Activated CD4-positive, alpha-beta T cell treated with anti-CD3 and anti-CD28 coated beads, Interleukin-2, amount 10 ng/mL, durations not matched to agents 7 days and 5 days (primary cell): ENCODE results near the gene CACFD1. TPM values are rescaled to one million over a fixed set of nuclear protein-coding genes. Genes with fewer than 3 reads are reported as not detected.

Experiments used
- CTCF ChIA-PET: fragments of 350-600 bp; sonication (Branson Sonifier 250); formaldehyde crosslinking; loops from one replicate; lab custom pipeline; 2021; ENCODE audit warnings: antibody characterized with exemption; lab: Charles Lee
- POLR2A ChIA-PET: fragments of 350-600 bp; sonication (Branson Sonifier 250); formaldehyde crosslinking; loops from one replicate; lab custom pipeline; 2021; ENCODE audit warnings: antibody characterized with exemption; lab: Charles Lee
- DNase-seq: peaks from one replicate; pipeline ENCODE4 v3.0.0-alpha.2; 2020
- H3K27ac Mint-ChIP-seq: one replicate; pipeline ENCODE4 v1.8.0; 2021; ENCODE audit warnings: mild to moderate bottlenecking, moderate library complexity, mixed read lengths
- H3K27me3 Mint-ChIP-seq: one replicate; pipeline ENCODE4 v1.8.0; 2021; ENCODE audit warnings: mixed read lengths
- H3K36me3 Mint-ChIP-seq: one replicate; pipeline ENCODE4 v1.8.0; 2021; ENCODE audit warnings: low read depth, mixed read lengths
- H3K4me1 Mint-ChIP-seq: one replicate; pipeline ENCODE4 v1.8.0; 2021; ENCODE audit warnings: mixed read lengths
- H3K4me3 Mint-ChIP-seq: one replicate; pipeline ENCODE4 v1.8.0; 2021; ENCODE audit warnings: mild to moderate bottlenecking, moderate library complexity, mixed read lengths
- H3K9me3 Mint-ChIP-seq: one replicate; pipeline ENCODE4 v1.8.0; 2021; ENCODE audit warnings: mixed read lengths
- total RNA-seq, 2 experiments: library from RNA; stranded (reverse); gene quantifications; one replicate each; pipeline ENCODE4 v1.2.3, GENCODE V29; 2021

Gene CACFD1
- total RNA-seq, 2 experiments from 2014 or later = 0.75 to 1.3 TPM

- Mint-ChIP-seq H3K36me3 (no peaks in the 10 kb centered on the region), H3K4me3 (no peak overlapping the region), H3K27me3 (no peaks in the 10 kb centered on the region), H3K4me1 (peaks cover 3% of the 10 kb centered on the region), H3K9me3 (no peaks in the 10 kb centered on the region), H3K27ac (no peak overlapping the region)
- DNase-seq = no peak
- ChIA-PET POLR2A (interaction anchor here (0.6 kb wide), 1 partner anchor 110 kb away, joined by 4 read pairs; no protein-coding TSS in a partner anchor), CTCF (interaction anchor here (1.1 kb wide), 1 partner anchor 10 kb away, joined by 6 read pairs; no protein-coding TSS in a partner anchor)
These were observed 34.2 kb downstream of the CACFD1 start for GRCh38 chr9:133493845-133494540.

GRCh38 chr9:133494636-133495326 is 35.0 kb downstream of the CACFD1 start:
- DNase-seq = no peak
- POLR2A ChIA-PET = no interaction called here
- Mint-ChIP-seq H3K27ac (no peak overlapping the region), H3K36me3 (no peaks in the 10 kb centered on the region), H3K27me3 (no peaks in the 10 kb centered on the region), H3K4me3 (no peak overlapping the region), H3K4me1 (no peaks in the 10 kb centered on the region), H3K9me3 (no peaks in the 10 kb centered on the region)
- CTCF ChIA-PET = interaction anchor here (1.3 to 1.6 kb wide), 2 partner anchors 8 to 37 kb away, joined by 3 to 7 read pairs; no protein-coding TSS in a partner anchor

GRCh38 chr9:133495327-133496293 is 35.8 kb downstream of the CACFD1 start:
- peaks cover 2% of the 10 kb centered on the region for H3K27me3 Mint-ChIP-seq
- ChIA-PET POLR2A (interaction anchor here (0.6 kb wide), 1 partner anchor 248 kb away, joined by 3 read pairs; no protein-coding TSS in a partner anchor), CTCF (interaction anchor here (1.3 to 1.6 kb wide), 3 partner anchors 9 to 38 kb away, joined by 3 to 7 read pairs (median 6); partner anchors contain the start of gene SLC2A6)
- DNase-seq = no peak
- H3K36me3 Mint-ChIP-seq = no peaks in the 10 kb centered on the region
- H3K27ac Mint-ChIP-seq = no peak overlapping the region
- H3K4me3 Mint-ChIP-seq = no peak overlapping the region
- H3K4me1 Mint-ChIP-seq = no peaks in the 10 kb centered on the region
- peaks cover under 1% of the 10 kb centered on the region for H3K9me3 Mint-ChIP-seq

- H3K27me3 Mint-ChIP-seq = peaks cover 2% of the 10 kb centered on the region
- no peak for DNase-seq
- no peaks in the 10 kb centered on the region for H3K4me1 Mint-ChIP-seq
- POLR2A ChIA-PET = no interaction called here
- CTCF ChIA-PET = interaction anchor here (1.4 kb wide), 1 partner anchor 19 kb away, joined by 6 read pairs; the partner anchor contains the start of gene SLC2A6
- H3K27ac Mint-ChIP-seq = no peak overlapping the region
- H3K9me3 Mint-ChIP-seq = peaks cover 15% of the 10 kb centered on the region
- no peak overlapping the region for H3K4me3 Mint-ChIP-seq
- H3K36me3 Mint-ChIP-seq = peaks cover 2% of the 10 kb centered on the region
These were observed 37.4 kb downstream of the CACFD1 start for GRCh38 chr9:133496861-133497842.

GRCh38 chr9:133499132-133499891 is 39.5 kb downstream of the CACFD1 start:
- H3K4me1 Mint-ChIP-seq = no peaks in the 10 kb centered on the region
- peaks cover 7% of the 10 kb centered on the region for H3K27me3 Mint-ChIP-seq
- H3K9me3 Mint-ChIP-seq = peaks cover 21% of the 10 kb centered on the region
- CTCF ChIA-PET = interaction anchor here (0.6 to 1.7 kb wide), 2 partner anchors 13 to 734 kb away, joined by 3 to 5 read pairs; no protein-coding TSS in a partner anchor
- POLR2A ChIA-PET = no interaction called here
- no peak for DNase-seq
- no peak overlapping the region for H3K4me3 Mint-ChIP-seq
- H3K27ac Mint-ChIP-seq = no peak overlapping the region
- H3K36me3 Mint-ChIP-seq = peaks cover 2% of the 10 kb centered on the region

GRCh38 chr9:133499892-133500270 is 40.1 kb downstream of the CACFD1 start:
- Mint-ChIP-seq H3K4me1 (no peaks in the 10 kb centered on the region), H3K27me3 (peaks cover 7% of the 10 kb centered on the region), H3K4me3 (no peak overlapping the region), H3K27ac (no peak overlapping the region), H3K36me3 (peaks cover 2% of the 10 kb centered on the region), H3K9me3 (peaks cover 21% of the 10 kb centered on the region)
- POLR2A ChIA-PET = no interaction called here
- DNase-seq = no peak
- CTCF ChIA-PET = interaction anchor here (1.7 to 1.8 kb wide), 2 partner anchors 10 to 14 kb away, joined by 3 to 5 read pairs; no protein-coding TSS in a partner anchor

- no peak for DNase-seq
- H3K4me3 Mint-ChIP-seq = no peak overlapping the region
- H3K27me3 Mint-ChIP-seq = peaks cover 7% of the 10 kb centered on the region
- ChIA-PET POLR2A (no interaction called here), CTCF (no interaction called here)
- H3K4me1 Mint-ChIP-seq = no peaks in the 10 kb centered on the region
- peaks cover 21% of the 10 kb centered on the region for H3K9me3 Mint-ChIP-seq
- H3K36me3 Mint-ChIP-seq = peaks cover 2% of the 10 kb centered on the region
- no peak overlapping the region for H3K27ac Mint-ChIP-seq
These were observed 42.3 kb downstream of the CACFD1 start for GRCh38 chr9:133502112-133502511.

GRCh38 chr9:133505186-133505830 is 45.5 kb downstream of the CACFD1 start:
- no peak overlapping the region for H3K27ac Mint-ChIP-seq
- CTCF ChIA-PET = no interaction called here
- POLR2A ChIA-PET = no interaction called here
- no peak for DNase-seq
- H3K27me3 Mint-ChIP-seq = peaks cover 5% of the 10 kb centered on the region
- H3K4me3 Mint-ChIP-seq = no peak overlapping the region
- H3K4me1 Mint-ChIP-seq = peaks cover 14% of the 10 kb centered on the region
- peaks cover 2% of the 10 kb centered on the region for H3K36me3 Mint-ChIP-seq
- H3K9me3 Mint-ChIP-seq = peaks cover 21% of the 10 kb centered on the region

GRCh38 chr9:133505901-133506652 is 46.3 kb downstream of the CACFD1 start:
- Mint-ChIP-seq H3K36me3 (peaks cover 2% of the 10 kb centered on the region), H3K27ac (no peak overlapping the region), H3K27me3 (peaks cover 5% of the 10 kb centered on the region), H3K4me1 (peaks cover 16% of the 10 kb centered on the region), H3K9me3 (peaks cover 15% of the 10 kb centered on the region), H3K4me3 (no peak overlapping the region)
- DNase-seq = no peak
- ChIA-PET POLR2A (no interaction called here), CTCF (no interaction called here)

- ChIA-PET POLR2A (no interaction called here), CTCF (no interaction called here)
- H3K4me1 Mint-ChIP-seq = peaks cover 16% of the 10 kb centered on the region
These were observed 46.9 kb downstream of the CACFD1 start for GRCh38 chr9:133506653-133507038.

More at GRCh38 chr9:133506653-133507038, 46.9 kb downstream of the CACFD1 start:
- DNase-seq = no peak
- H3K27me3 Mint-ChIP-seq = peaks cover 5% of the 10 kb centered on the region
- H3K36me3 Mint-ChIP-seq = no peaks in the 10 kb centered on the region
- H3K27ac Mint-ChIP-seq = no peak overlapping the region
- peaks cover 10% of the 10 kb centered on the region for H3K9me3 Mint-ChIP-seq
- no peak overlapping the region for H3K4me3 Mint-ChIP-seq
